22Rv1 (cell line): Measurements from ENCODE around the gene SUGCT.

Experiments
- CTCF ChIP-seq: fragments of 450-650 bp; IDR thresholded peaks from 2 replicates; pipeline ENCODE4 v1.5.1; 2017; ENCODE audit warnings: mild to moderate bottlenecking
- ZFX ChIP-seq: fragments of 450-650 bp; IDR thresholded peaks from 2 replicates; pipeline ENCODE4 v1.6.1; 2017; ENCODE audit warnings: antibody characterized with exemption, borderline replicate concordance

- TF ChIP-seq CTCF (no peak), ZFX (no peak)
Measured at GRCh38 chr7:40436710-40437109, 301.9 kb downstream of the SUGCT start.
